Body of pancreas (tissue), 4 donors: Measurements from ENCODE around the gene TUBA1A.

Source experiments
- CTCF ChIP-seq, 7 experiments: fragments of 450-650 bp in 4 of 7; fragments of 200-600 bp in 3 of 7; sonication (generic) in 3 of 7; IDR thresholded peaks; one replicate each; pipeline ENCODE4 v1.5.1; 2016 to 2019; ENCODE audit warnings: antibody characterized with exemption in 7 of 7
- POLR2A ChIP-seq, 3 donors: fragments of 450-650 bp; IDR thresholded peaks; one replicate each; pipeline ENCODE4 v1.6.1; 2016; ENCODE audit warnings: antibody characterized with exemption in 3 of 3, mild to moderate bottlenecking in 2 of 3

- TF ChIP-seq POLR2A (IDR thresholded peaks at IDR 0.05) = no peak
- TF ChIP-seq CTCF (IDR thresholded peaks at IDR 0.05) = no peak
These were observed 9.7 kb upstream of the TUBA1A start for GRCh38 chr12:49198431-49199155.
